LNCAP (cell line): Measurements from ENCODE around the gene RTF1.

ENCODE experiments used
- CTCF ChIP-seq: fragments of 450-650 bp; IDR thresholded peaks from 2 replicates; pipeline ENCODE4 v1.5.1; 2017; ENCODE audit warnings: mild to moderate bottlenecking

Gene RTF1

DNA sequence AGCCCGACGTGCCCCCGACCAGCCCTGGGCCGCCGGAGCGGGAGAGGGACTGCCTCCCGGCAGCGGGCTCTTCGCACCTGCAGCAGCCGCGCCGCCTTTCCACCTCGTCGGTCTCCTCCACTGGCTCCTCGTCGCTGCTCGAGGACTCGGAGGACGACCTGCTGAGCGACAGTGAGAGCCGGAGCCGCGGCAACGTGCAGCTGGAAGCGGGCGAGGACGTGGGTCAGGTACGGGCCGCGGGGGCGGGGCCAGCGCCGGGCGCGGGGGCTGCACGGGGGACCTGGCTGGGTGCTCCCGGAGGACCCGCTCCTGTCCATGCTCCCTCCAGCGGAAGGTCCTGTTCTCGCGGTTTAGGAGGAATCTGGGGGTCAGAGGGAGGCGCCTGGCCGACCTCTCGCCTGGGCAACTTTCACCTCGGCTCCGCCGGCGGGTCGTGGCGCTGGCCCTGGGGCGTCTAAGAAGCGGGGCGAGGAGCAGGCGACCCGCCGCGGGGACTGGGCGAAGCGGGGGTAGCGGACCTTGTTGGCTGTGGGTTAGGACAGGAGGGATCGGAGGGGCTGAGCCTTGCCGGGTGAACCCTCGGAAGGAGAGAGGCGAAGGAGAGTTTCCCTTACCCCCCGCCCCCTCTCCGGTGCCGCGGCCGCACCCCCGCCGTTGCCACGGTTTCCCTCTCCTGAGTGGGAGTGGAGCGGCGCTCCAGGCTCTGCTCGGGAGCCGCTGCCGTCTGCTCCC is 77.5 kb downstream of the RTF1 start:
- TF ChIP-seq CTCF = no peak

- TF ChIP-seq CTCF = no peak
Observed at GRCh38 chr15:41494922-41495735, 78.2 kb downstream of the RTF1 start.

GRCh38 chr15:41495736-41496599 is 79.1 kb downstream of the RTF1 start:
- no peak for TF ChIP-seq CTCF

- no peak for TF ChIP-seq CTCF
Observed at GRCh38 chr15:41498657-41499056, 81.8 kb downstream of the RTF1 start.

DNA sequence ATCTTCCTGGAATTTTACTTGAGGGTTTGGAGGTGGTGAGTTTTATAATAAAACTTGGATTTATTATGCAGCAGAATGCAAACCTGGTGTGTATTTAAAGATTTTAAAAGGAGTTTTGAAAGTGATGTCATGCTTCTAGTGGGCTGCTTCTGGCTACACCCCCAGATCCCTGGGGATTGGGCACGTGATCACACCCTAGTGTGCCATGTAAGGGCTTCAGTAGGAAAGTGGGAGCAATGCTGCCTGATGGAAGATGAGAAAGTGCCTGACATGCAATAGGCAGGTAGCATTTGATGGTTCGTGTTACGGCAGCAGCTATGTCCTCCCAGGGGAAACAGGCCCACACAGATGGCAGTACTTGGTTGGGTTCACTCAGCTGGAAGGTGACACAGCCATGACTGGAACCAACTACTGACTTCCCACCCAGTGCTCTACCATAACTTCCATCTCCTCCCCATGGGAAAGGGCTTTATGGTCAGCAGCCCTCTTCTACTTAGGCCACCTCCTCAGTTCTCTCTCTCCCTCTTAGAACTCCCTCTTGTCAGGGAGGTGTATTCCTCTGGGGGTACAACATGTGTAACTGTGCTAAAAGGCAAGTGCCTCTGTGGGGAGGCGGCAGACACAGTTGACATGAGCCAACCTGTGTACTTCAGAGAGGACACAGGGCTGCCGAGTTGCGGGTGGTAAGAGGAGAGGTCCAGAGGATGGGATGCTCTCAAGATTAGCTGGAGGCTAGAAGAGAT is 82.4 kb downstream of the RTF1 start:
- no peak for TF ChIP-seq CTCF

DNA sequence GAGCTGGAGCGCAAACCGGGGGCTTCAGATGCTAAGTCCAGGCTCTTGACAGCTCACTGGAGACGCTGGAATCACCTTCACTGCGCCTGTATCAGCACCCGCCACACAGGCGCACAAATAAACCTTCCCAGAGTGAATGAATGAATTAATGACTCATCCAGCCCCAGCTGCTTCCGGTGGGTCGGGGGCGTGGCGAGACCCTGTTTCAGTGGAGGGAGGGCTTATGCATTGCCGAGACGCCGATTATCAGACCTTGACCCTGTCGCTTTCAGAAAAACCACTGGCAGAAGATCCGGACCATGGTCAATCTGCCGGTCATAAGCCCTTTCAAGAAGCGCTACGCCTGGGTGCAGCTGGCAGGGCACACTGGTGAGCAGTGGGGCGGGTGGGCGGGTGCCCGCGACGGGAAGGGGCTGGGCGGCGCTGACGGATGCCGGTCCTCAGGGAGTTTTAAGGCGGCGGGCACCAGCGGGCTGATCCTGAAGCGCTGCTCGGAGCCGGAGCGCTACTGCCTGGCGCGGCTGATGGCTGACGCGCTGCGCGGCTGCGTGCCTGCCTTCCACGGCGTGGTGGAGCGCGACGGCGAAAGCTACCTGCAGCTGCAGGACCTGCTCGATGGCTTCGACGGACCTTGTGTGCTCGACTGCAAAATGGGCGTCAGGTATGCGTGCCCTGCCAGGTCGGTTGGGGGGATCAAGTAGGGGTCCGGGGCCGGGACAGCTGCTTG is 84.5 kb downstream of the RTF1 start:
- no peak for TF ChIP-seq CTCF
